GM12864 (cell line): ENCODE results near the gene ZNF385B.

Experiments used
- DNase-seq: peaks from one replicate; pipeline ENCODE4 v3.0.0-alpha.2; 2011; ENCODE audit warnings: low read depth
- H3K4me3 ChIP-seq: 2 replicates; pipeline ENCODE4 v1.5.1; 2011; ENCODE audit warnings: mild to moderate bottlenecking, low read depth, low read length, control low read depth
- CTCF ChIP-seq: IDR thresholded peaks from 2 replicates; pipeline ENCODE4 v1.5.1; 2011; ENCODE audit warnings: low read depth, mild to moderate bottlenecking, moderate library complexity, low read length, control low read depth, inconsistent platforms; ENCODE audit errors: missing control alignments

Gene ZNF385B

GRCh38 chr2:179437430-179437829 lies 424.0 kb downstream of the ZNF385B start:
- no peak for TF ChIP-seq CTCF
- no peak for DNase-seq

GRCh38 chr2:179435566-179435965 lies 425.8 kb downstream of the ZNF385B start:
- TF ChIP-seq CTCF = no peak
- H3K4me3 ChIP-seq = no peak overlapping the region
- no peak for DNase-seq

More at GRCh38 chr2:179437430-179437829, 424.0 kb downstream of the ZNF385B start:
- H3K4me3 ChIP-seq = no peak overlapping the region

- DNase-seq = no peak
- no peak overlapping the region for H3K4me3 ChIP-seq
- no peak for TF ChIP-seq CTCF
Measured at GRCh38 chr2:179435000-179435399, 426.4 kb downstream of the ZNF385B start.

- TF ChIP-seq CTCF = no peak
- H3K4me3 ChIP-seq = no peak overlapping the region
- no peak for DNase-seq
Measured at GRCh38 chr2:179434357-179434756, 427.1 kb downstream of the ZNF385B start.

GRCh38 chr2:179432751-179433150 lies 428.7 kb downstream of the ZNF385B start:
- TF ChIP-seq CTCF = no peak
- no peak for DNase-seq
- H3K4me3 ChIP-seq = no peak overlapping the region

GRCh38 chr2:179429597-179429996 lies 431.8 kb downstream of the ZNF385B start:
- no peak overlapping the region for H3K4me3 ChIP-seq
- DNase-seq = no peak
- TF ChIP-seq CTCF = no peak

- no peak for DNase-seq
- no peak for TF ChIP-seq CTCF
- no peak overlapping the region for H3K4me3 ChIP-seq
Measured at GRCh38 chr2:179429060-179429471, 432.3 kb downstream of the ZNF385B start.
